Loucy (cell line): Measurements from ENCODE around the gene AKR1B15.
"Not testable (repeated sequence)": the region's sequence is repeated elsewhere in the genome, so short reads cannot be mapped to it uniquely, and the experiment has no call there.

Experiments used
- H2AFZ ChIP-seq: fragments of 200-600 bp; sonication (generic); 2 replicates; pipeline ENCODE4 v1.6.0; 2016; ENCODE audit warnings: antibody characterized with exemption, mild to moderate bottlenecking, low read length, moderate library complexity
- H3F3A ChIP-seq: fragments of 200-600 bp; 2 replicates; pipeline ENCODE4 v1.6.0; 2016; ENCODE audit warnings: antibody characterized with exemption, low read depth, mild to moderate bottlenecking
- H3K27me3 ChIP-seq: fragments of 200-600 bp; sonication (generic); 2 replicates; pipeline ENCODE4 v1.6.1; 2014; ENCODE audit warnings: low read length, mild to moderate bottlenecking; ENCODE audit not compliant: insufficient read depth, poor library complexity, severe bottlenecking
- H3K36me3 ChIP-seq: fragments of 200-600 bp; sonication (generic); 2 replicates; pipeline ENCODE4 v1.6.1; 2016; ENCODE audit warnings: low read length; ENCODE audit not compliant: insufficient read depth
- H3K4me1 ChIP-seq: fragments of 200-600 bp; sonication (generic); 2 replicates; pipeline ENCODE4 v1.5.1; 2014; ENCODE audit warnings: low read length, mild to moderate bottlenecking; ENCODE audit not compliant: insufficient read depth, poor library complexity, severe bottlenecking
- H3K4me2 ChIP-seq: fragments of 200-600 bp; sonication (generic); 2 replicates; pipeline ENCODE4 v1.6.0; 2014; ENCODE audit warnings: antibody characterized with exemption, low read length, low read depth, mild to moderate bottlenecking; ENCODE audit not compliant: poor library complexity, severe bottlenecking
- H3K4me3 ChIP-seq: fragments of 200-600 bp; sonication (generic); 2 replicates; pipeline ENCODE4 v1.5.1; 2014; ENCODE audit warnings: low read length, mild to moderate bottlenecking, mixed read lengths; ENCODE audit not compliant: poor library complexity, severe bottlenecking
- H3K79me2 ChIP-seq: fragments of 200-600 bp; sonication (generic); 2 replicates; pipeline ENCODE4 v1.6.1; 2014; ENCODE audit warnings: low read length; ENCODE audit not compliant: insufficient read depth
- H3K9ac ChIP-seq: fragments of 200-600 bp; sonication (generic); 2 replicates; pipeline ENCODE4 v1.6.0; 2014; ENCODE audit warnings: mild to moderate bottlenecking, low read depth, low read length, moderate library complexity; ENCODE audit not compliant: poor library complexity, severe bottlenecking
- H3K9me2 ChIP-seq: fragments of 200-600 bp; sonication (generic); replicated peaks from 2 replicates; pipeline ENCODE4 v1.6.1; 2016; ENCODE audit warnings: low read depth, low read length, mixed read lengths
- H3K9me3 ChIP-seq: fragments of 200-600 bp; sonication (generic); 2 replicates; pipeline ENCODE4 v1.6.1; 2014; ENCODE audit warnings: mild to moderate bottlenecking, antibody characterized with exemption, low read length, low read depth; ENCODE audit not compliant: insufficient read depth
- H4K20me1 ChIP-seq: fragments of 200-600 bp; sonication (generic); 2 replicates; pipeline ENCODE4 v1.6.0; 2014; ENCODE audit warnings: antibody characterized with exemption, low read length, mild to moderate bottlenecking; ENCODE audit not compliant: insufficient read depth, poor library complexity, severe bottlenecking
- EZH2phosphoT487 ChIP-seq: fragments of 200-600 bp; IDR thresholded peaks from 2 replicates; pipeline ENCODE4 v1.6.1; 2018; ENCODE audit warnings: antibody characterized with exemption, mild to moderate bottlenecking, moderate library complexity, borderline replicate concordance
- TF ChIP-seq, protein P1 (sequence below): fragments of 200-600 bp; sonication (generic); conservative IDR thresholded peaks from 2 replicates; pipeline ENCODE4 v1.5.1; 2014; ENCODE audit warnings: mild to moderate bottlenecking, antibody characterized with exemption, low read length

Gene AKR1B15

DNA sequence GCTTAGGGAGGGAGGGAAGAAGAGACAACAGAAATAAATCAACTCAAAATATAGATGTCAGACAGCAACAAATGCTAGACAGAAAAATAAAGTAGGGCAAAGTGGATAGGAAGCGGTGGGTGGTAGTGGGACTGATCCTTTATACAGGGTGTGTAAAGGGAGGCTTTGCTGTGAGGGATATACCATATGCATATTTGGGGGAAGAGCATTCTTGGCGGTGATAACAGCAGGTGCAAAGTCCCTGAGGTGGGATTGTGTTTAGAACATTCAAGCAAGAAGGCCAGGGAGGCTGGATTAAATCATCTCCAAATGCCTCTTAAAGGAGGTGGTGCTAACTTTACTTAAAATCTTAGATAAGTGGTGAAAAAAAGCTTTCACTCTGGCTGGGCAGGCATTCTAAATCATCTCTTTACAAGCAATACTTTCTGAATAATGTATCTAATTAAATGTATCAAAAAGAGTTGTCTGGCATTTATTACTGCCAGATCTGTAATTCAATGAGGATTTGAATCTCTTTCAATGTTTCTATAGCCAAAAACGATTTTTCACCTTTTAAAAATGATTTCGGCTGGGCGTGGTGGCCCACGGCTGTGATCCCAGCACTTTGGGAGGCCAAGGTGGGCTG is 9.4 kb upstream of the AKR1B15 start:
- Histone ChIP-seq H2AFZ (no peak overlapping the region), H3K4me1 (no peaks in the 10 kb centered on the region), H3F3A (no peaks in the 10 kb centered on the region), H4K20me1 (no peaks in the 10 kb centered on the region), H3K4me3 (no peak overlapping the region), H3K4me2 (no peak overlapping the region), H3K9me2 (no peaks in the 10 kb centered on the region), H3K27me3 (peaks cover 5% of the 10 kb centered on the region), H3K9me3 (no peaks in the 10 kb centered on the region), H3K79me2 (no peaks in the 10 kb centered on the region), H3K9ac (no peak overlapping the region), H3K36me3 (no peaks in the 10 kb centered on the region)
- TF ChIP-seq EZH2phosphoT487 = no peak
- TF ChIP-seq, protein P1, sequence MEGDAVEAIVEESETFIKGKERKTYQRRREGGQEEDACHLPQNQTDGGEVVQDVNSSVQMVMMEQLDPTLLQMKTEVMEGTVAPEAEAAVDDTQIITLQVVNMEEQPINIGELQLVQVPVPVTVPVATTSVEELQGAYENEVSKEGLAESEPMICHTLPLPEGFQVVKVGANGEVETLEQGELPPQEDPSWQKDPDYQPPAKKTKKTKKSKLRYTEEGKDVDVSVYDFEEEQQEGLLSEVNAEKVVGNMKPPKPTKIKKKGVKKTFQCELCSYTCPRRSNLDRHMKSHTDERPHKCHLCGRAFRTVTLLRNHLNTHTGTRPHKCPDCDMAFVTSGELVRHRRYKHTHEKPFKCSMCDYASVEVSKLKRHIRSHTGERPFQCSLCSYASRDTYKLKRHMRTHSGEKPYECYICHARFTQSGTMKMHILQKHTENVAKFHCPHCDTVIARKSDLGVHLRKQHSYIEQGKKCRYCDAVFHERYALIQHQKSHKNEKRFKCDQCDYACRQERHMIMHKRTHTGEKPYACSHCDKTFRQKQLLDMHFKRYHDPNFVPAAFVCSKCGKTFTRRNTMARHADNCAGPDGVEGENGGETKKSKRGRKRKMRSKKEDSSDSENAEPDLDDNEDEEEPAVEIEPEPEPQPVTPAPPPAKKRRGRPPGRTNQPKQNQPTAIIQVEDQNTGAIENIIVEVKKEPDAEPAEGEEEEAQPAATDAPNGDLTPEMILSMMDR = no peak

DNA sequence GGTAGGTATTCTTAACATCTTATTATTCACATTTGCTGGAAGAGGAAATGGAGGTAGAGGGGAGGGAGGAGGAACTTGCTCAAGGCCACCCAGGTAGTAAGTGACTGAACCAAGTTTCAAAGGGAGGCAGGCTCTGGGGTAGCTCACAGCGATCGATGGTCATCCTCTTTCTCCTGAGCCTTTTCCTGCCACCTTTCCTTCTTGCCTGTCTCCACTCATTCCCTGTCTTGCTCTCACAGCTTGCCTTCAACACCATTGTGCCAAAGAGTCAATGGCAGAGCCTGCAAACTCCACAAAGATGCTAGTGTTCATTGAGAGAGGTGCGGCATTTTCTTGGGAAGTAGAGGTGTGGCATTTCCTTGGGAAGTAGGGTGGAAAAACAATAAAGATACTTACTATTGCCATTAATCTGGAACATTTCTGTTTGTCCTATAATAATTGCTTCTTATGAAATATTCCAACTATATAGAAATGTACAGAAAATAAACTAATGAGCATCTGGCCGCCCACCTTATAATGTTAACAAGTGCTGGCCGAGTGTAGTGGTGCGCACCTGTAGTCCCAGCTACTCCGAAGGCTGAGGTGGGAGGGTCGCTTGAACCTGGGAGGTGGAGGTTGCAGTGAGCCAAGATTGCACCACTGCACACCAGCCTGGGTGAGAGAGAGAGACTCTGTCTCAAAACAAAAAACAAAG is 7.3 kb upstream of the AKR1B15 start:
- H3K36me3 ChIP-seq, H3K9me3 ChIP-seq, H3K27me3 ChIP-seq, H3K4me3 ChIP-seq, H3K4me2 ChIP-seq, H3K4me1 ChIP-seq, H4K20me1 ChIP-seq, H3K79me2 ChIP-seq, H3F3A ChIP-seq, H3K9me2 ChIP-seq, H3K9ac ChIP-seq, H2AFZ ChIP-seq: not testable (repeated sequence)

DNA sequence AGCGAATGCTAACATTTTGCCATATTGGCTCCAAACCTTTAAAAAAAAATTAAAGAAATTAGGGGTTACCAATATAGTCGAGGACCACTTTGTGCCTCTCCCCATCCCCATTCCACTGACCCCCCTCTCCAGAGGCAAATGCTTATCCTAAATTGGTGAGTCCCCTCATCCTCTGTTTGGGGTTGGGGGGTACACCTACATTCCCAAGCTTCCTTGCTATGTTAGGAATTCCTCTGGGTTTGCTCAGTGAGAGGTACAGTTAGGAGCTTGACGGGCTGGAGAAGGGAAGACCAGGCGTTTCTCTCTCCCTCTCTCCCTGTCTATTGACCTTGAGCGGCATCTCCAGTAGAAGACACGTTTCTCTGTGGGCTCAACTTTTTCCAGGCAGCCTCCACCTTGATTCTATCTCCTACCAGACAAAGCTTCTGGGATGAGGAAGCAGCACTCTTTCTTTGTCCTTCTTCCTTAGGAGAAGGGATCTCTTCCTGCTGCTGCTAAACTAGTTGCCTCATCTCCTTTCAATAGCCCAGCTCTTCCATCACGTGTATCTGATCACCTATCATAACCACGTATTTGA is 6.6 kb upstream of the AKR1B15 start:
- Histone ChIP-seq H3K9me2 (no peaks in the 10 kb centered on the region), H3K27me3 (peaks cover 5% of the 10 kb centered on the region), H4K20me1 (no peaks in the 10 kb centered on the region), H2AFZ (no peak overlapping the region), H3K4me1 (no peaks in the 10 kb centered on the region), H3K36me3 (no peaks in the 10 kb centered on the region), H3K9me3 (no peaks in the 10 kb centered on the region), H3K4me2 (no peak overlapping the region), H3F3A (no peaks in the 10 kb centered on the region), H3K4me3 (no peak overlapping the region), H3K9ac (no peak overlapping the region), H3K79me2 (no peaks in the 10 kb centered on the region)
- TF ChIP-seq, protein P1 = no peak
- no peak for TF ChIP-seq EZH2phosphoT487
